ENCODE measurements around the gene PON2.

Gene PON2

DNA sequence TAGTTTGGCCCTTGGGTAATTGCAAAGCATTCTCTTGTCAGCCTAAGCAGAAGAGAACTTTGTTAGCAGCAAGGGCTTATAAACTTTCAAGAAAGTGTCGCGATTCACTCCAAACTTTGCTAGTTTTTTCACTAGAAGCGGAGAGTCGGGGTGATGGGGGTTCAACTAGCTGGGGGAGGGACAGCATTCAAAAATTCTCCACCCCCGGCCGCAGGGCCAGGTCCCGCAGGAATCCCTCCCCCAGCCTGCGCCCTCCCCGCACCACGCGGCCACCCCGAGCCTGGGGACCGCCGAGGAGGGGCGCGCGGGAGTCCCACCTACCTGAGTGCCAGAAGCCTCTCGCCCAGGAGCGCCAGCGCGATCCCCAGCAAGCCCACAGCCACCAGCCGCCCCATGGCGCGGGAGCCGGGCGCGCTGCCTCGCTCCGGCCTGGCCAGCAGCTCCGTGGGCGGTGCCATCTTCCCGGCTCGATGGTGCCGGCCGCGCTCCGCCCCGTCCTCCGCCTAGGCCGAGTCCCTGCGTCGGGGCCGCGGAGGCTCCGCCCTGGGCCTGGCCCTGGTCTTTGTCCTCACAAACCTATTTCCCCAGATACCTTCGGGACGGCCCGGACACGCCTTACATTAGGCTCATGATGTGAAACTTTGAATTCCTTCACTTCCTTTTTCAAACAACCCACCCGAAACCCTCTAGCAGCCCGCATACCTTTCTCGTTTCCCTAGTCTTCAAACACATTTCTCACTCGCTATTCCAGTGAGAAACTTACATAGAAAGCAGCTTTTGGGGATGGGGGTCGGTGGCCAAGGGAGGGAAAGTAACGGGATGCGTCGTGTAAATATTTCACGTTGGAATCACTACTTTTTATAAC lies at the start of gene PON2:
TSS of gene PON2 (minus strand) at position 472 of the 865 bp plus-strand sequence. CDS start at position 395, 77 bp downstream.
- peak; percentile 90 for DNase-seq (ENCODE audit: low read depth)

DNA sequence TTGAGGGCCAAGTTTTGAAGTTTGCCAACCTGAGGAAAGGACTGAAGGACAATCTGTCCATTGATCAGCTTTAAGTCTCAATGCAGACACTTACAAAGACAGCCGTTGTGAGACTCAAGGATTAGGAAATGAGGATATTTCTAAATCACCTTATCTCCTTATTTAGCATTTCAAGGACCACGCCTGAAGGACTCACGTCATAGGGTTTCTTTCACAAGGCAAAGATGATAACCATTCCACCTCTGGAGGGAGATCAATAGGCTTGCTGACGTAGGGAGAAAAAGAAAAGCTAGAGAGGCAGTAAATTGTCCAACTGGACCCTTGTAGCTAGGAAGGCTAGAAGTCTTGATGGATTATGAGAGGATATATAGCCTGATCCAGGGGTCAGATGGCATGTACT lies 47.6 kb upstream of the PON2 start:
- no peak overlapping the region for H3K9ac ChIP-seq (ENCODE audit: low read length)
- H3K36me3 ChIP-seq (ENCODE audit: control insufficient read depth, insufficient read depth, low read length, severe bottlenecking): no peaks in the 10 kb centered on the region
- no peaks in the 10 kb centered on the region for H3K9me3 ChIP-seq (ENCODE audit: control insufficient read depth, low read length)
- no peak for DNase-seq (ENCODE audit: low read depth)
- H3K4me1 ChIP-seq (ENCODE audit: control insufficient read depth, insufficient read depth, low read length): no peaks in the 10 kb centered on the region
- no peaks in the 10 kb centered on the region for H3K27me3 ChIP-seq (replicated peaks; ENCODE audit: control insufficient read depth, insufficient read depth, low read length)
- H3K4me3 ChIP-seq (ENCODE audit: low read length): no peak overlapping the region

More for the DNA sequence above, at the start of gene PON2:
- H3K4me1 ChIP-seq (ENCODE audit: control insufficient read depth, insufficient read depth, low read length): peaks cover 13% of the 10 kb centered on the region
- no peaks in the 10 kb centered on the region for H3K9me3 ChIP-seq (ENCODE audit: control insufficient read depth, low read length)
- H3K4me3 ChIP-seq (ENCODE audit: low read length): peak within 1 kb of the TSS; percentile 90
- no peaks in the 10 kb centered on the region for H3K36me3 ChIP-seq (ENCODE audit: control insufficient read depth, insufficient read depth, low read length, severe bottlenecking)
- no peaks in the 10 kb centered on the region for H3K27me3 ChIP-seq (replicated peaks; ENCODE audit: control insufficient read depth, insufficient read depth, low read length)
- peak within 1 kb of the TSS; percentile 92 for H3K9ac ChIP-seq (ENCODE audit: low read length)

DNA sequence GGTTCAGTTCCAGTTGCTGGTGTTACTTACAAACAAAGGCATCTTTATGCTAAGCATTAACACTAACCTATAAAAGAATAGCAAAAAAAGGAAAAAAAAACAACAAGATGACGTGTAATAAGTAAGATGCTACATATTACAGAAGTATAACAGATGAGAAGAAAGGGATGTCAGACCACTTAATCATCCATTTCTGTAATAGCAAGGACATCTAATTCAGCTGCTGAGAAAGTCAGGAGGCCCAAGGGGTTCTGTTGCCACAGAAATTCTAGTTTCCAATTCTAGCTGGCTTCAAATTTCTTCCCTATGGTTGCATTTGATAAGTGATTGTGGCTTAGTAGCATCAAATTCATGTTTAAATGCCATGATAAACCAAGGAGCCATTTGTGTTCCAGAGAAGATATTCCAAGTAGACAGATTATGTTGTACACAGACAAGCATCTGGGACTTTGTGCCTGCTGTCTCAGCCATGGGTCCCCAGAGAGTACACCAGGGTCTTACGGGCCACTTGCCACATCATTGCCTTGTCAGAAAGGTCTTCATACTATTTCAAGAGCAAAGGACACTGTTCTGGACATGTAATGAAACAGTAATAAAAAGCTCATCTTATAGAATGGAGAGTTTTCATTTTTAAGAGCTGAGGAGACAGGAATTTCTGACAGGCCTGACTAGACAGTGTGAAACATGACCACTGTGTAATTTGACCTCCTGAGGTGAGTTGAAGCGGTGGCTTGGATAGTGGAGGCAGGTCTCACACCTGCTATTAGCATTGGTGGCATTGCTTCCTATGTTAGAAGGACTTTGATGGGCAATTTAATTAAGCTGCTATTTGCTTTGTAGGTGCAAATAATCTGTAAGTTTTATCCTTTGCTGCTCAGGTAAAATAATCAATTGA lies 46.7 kb upstream of the PON2 start:
- Histone ChIP-seq H3K4me3 (ENCODE audit: low read length) (no peak overlapping the region), H3K36me3 (ENCODE audit: control insufficient read depth, insufficient read depth, low read length, severe bottlenecking) (no peaks in the 10 kb centered on the region), H3K9ac (ENCODE audit: low read length) (no peak overlapping the region), H3K9me3 (ENCODE audit: control insufficient read depth, low read length) (no peaks in the 10 kb centered on the region), H3K27me3 (replicated peaks; ENCODE audit: control insufficient read depth, insufficient read depth, low read length) (no peaks in the 10 kb centered on the region), H3K4me1 (ENCODE audit: control insufficient read depth, insufficient read depth, low read length) (no peaks in the 10 kb centered on the region)
- no peak for DNase-seq (ENCODE audit: low read depth)

DNA sequence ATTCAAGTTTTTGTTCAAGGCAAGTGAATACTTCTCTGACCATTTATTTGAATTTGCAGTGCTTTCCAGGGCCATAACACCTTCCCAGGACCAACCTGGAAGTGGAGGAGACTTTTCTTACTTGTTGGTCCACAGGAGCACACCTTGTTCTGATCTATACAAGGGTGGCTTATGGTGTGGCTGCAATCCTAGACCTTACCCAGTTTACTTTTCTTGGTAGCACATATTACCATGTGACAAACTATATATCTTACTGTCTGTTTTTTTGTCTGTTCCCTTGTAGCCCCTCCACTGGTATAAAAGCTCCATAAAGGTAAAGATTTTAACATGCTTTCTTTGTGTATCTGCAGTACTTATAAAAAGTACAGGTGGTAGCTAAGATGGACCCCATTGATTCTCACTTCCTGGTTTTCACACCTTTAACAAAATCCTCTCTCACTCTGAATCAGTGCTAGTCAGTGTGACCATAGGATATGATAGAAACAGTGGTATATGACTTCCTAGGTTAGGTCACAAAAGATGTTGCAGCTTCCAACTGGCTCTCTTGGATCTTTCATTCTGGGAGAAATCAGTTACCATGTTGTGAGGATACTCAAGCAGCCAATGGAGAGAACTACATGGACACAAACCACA lies 45.3 kb upstream of the PON2 start:
- H3K27me3 ChIP-seq (replicated peaks; ENCODE audit: control insufficient read depth, insufficient read depth, low read length): no peaks in the 10 kb centered on the region
- H3K4me1 ChIP-seq (ENCODE audit: control insufficient read depth, insufficient read depth, low read length): no peaks in the 10 kb centered on the region
- H3K36me3 ChIP-seq (ENCODE audit: control insufficient read depth, insufficient read depth, low read length, severe bottlenecking): no peaks in the 10 kb centered on the region
- H3K4me3 ChIP-seq (ENCODE audit: low read length): no peak overlapping the region
- H3K9me3 ChIP-seq (ENCODE audit: control insufficient read depth, low read length): no peaks in the 10 kb centered on the region
- DNase-seq (ENCODE audit: low read depth): no peak
- no peak overlapping the region for H3K9ac ChIP-seq (ENCODE audit: low read length)

DNA sequence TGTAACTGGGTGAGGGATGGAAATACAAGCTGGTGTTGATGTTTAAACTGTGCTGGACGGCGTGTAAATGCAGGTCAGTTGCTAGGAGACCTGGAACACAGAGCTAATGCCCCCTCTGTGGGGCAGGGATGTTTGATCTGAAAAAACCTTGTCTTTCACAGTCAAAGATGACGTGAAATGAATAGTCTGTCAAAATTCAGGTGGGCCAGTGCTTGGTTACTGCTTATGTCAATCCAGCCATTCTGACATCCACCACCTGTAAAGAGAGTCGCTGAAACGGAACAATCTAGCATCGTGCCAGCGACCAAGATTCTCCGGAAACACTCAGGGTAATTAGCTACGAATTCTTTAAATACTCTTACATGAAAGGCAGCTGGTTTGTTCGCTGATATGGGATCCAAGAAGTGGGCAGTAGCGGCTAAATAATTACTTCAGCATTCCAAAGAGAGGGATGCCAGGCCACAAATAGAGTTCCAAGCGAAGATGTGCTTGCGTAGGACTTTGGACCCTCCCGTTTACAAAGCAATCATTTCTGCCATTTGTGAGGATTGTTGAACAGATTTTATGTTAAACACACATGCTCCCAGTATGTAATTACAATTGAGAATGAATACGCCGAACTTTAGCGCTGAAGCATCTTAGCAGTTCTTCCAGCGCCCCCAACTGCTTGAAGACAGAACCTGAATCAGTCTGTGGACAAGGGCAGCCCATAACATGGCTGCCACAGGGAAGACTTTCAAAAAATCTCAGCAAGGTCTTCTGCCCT lies 43.6 kb upstream of the PON2 start:
- no peaks in the 10 kb centered on the region for H3K4me1 ChIP-seq (ENCODE audit: control insufficient read depth, insufficient read depth, low read length)
- no peak overlapping the region for H3K9ac ChIP-seq (ENCODE audit: low read length)
- DNase-seq (ENCODE audit: low read depth): peak; percentile 56
- H3K27me3 ChIP-seq (replicated peaks; ENCODE audit: control insufficient read depth, insufficient read depth, low read length): no peaks in the 10 kb centered on the region
- no peak overlapping the region for H3K4me3 ChIP-seq (ENCODE audit: low read length)
- H3K9me3 ChIP-seq (ENCODE audit: control insufficient read depth, low read length): no peaks in the 10 kb centered on the region
- H3K36me3 ChIP-seq (ENCODE audit: control insufficient read depth, insufficient read depth, low read length, severe bottlenecking): no peaks in the 10 kb centered on the region

DNA sequence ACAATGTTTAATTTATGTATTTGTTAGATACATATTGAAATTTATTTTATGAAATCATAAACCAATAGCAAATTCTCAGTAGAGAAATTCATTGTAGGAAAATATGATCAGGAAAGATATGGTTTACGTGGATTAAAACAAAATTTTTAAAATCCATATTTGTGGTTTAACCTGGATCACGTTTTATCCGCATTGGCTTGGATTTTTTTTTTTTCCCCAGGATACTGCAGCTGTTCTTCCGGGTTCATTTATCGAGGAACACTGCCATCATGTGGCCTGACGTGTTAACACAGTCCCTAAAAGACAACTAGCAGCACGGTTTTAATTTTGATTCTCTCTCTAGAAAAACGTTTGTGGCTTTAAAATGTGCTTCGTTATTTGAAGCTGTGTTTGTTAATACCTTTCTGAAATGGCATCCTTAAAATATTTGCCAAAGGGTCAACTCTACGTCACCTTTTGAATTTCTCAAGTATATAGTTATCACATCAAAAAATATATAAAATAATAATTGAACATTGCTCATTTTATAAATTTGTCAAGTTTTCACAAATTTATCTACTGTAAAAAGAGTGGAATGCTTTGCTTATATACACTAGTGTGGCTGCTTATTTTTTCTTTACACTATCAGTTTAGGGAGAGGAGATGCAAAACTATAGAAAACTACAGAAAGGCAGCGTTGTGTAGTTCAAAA lies 42.2 kb upstream of the PON2 start:
- no peak overlapping the region for H3K4me3 ChIP-seq (ENCODE audit: low read length)
- H3K4me1 ChIP-seq (ENCODE audit: control insufficient read depth, insufficient read depth, low read length): peaks cover 5% of the 10 kb centered on the region
- H3K36me3 ChIP-seq (ENCODE audit: control insufficient read depth, insufficient read depth, low read length, severe bottlenecking): no peaks in the 10 kb centered on the region
- H3K9ac ChIP-seq (ENCODE audit: low read length): peak overlapping the region; percentile 16
- H3K9me3 ChIP-seq (ENCODE audit: control insufficient read depth, low read length): no peaks in the 10 kb centered on the region
- peak; percentile 89 for DNase-seq (ENCODE audit: low read depth)
- H3K27me3 ChIP-seq (replicated peaks; ENCODE audit: control insufficient read depth, insufficient read depth, low read length): no peaks in the 10 kb centered on the region

DNA sequence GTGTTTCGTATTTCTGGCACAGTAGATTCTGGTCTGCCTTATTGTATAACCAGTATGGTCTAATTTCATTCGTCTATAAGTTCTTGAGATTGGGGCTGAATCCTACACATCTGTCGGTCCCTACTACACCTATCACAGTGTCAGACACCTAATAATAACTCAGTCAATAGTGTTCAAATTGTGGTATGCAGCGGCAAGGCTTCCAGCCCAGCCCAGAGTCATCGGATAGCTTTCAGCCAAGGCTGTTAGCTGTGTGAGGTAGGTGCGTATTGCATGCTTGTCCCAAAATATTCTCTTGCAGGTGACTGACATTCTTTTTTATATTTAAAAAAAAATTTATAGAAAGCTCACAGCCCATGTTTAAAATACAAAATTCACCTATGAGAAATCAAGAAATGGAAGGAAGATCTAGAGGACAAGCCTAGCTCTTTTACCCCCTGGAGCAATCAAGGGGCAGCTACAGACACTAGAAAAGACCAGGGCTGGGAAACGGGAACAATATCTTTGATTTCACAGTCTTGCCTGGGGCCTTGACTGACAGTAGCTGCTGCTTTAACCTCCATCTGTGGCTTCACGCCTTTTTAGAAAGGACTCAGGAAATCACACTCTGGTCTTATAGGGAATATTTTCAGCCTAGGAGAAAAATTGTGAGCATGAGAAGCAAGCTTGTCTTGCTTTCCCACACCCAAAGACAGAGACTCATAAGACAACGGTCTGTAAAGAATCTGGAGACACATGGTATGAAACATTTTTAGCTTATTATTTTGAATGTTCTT lies 41.4 kb upstream of the PON2 start:
- Histone ChIP-seq H3K9me3 (ENCODE audit: control insufficient read depth, low read length) (no peaks in the 10 kb centered on the region), H3K27me3 (replicated peaks; ENCODE audit: control insufficient read depth, insufficient read depth, low read length) (no peaks in the 10 kb centered on the region), H3K9ac (ENCODE audit: low read length) (peak overlapping the region; percentile 16), H3K36me3 (ENCODE audit: control insufficient read depth, insufficient read depth, low read length, severe bottlenecking) (no peaks in the 10 kb centered on the region), H3K4me3 (ENCODE audit: low read length) (no peak overlapping the region), H3K4me1 (ENCODE audit: control insufficient read depth, insufficient read depth, low read length) (peaks cover 5% of the 10 kb centered on the region)
- DNase-seq (ENCODE audit: low read depth): no peak

DNA sequence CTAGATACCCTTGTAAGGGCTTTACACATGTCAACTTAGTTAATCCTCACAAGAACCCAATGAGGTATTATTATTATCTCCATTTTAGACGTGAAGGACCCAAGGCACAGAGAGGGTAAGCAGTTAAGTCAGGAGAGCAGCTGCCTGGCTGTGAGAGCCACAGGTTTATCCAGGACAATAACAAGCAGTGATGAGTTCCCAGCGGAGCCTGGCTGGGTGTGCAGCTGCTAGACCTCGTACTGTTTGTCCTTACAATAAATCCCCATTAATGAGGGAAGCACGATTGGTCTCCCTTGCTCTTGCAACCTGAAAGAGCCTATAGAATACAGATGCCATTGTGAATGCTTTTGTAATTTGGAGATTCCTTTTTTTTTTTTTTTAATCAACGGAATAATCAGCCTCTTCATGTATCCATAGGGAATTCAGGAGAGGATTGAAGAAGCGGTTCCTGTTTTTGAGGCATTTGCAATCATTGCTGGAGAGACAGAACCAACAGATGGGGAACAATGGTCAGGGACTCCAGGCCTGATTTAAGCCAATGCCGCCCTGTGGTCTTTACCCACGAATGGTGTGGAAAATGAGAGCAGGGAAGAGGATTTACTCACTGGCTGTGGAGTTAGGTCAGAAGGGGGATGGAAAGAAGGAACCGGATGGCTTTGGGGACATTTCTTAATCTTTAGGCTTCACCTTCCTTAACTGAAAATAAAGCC lies 38.6 kb upstream of the PON2 start:
- no peaks in the 10 kb centered on the region for H3K27me3 ChIP-seq (replicated peaks; ENCODE audit: control insufficient read depth, insufficient read depth, low read length)
- no peak overlapping the region for H3K9ac ChIP-seq (ENCODE audit: low read length)
- no peaks in the 10 kb centered on the region for H3K9me3 ChIP-seq (ENCODE audit: control insufficient read depth, low read length)
- no peak overlapping the region for H3K4me3 ChIP-seq (ENCODE audit: low read length)
- no peaks in the 10 kb centered on the region for H3K36me3 ChIP-seq (ENCODE audit: control insufficient read depth, insufficient read depth, low read length, severe bottlenecking)
- peaks cover 5% of the 10 kb centered on the region for H3K4me1 ChIP-seq (ENCODE audit: control insufficient read depth, insufficient read depth, low read length)
- DNase-seq (ENCODE audit: low read depth): no peak

DNA sequence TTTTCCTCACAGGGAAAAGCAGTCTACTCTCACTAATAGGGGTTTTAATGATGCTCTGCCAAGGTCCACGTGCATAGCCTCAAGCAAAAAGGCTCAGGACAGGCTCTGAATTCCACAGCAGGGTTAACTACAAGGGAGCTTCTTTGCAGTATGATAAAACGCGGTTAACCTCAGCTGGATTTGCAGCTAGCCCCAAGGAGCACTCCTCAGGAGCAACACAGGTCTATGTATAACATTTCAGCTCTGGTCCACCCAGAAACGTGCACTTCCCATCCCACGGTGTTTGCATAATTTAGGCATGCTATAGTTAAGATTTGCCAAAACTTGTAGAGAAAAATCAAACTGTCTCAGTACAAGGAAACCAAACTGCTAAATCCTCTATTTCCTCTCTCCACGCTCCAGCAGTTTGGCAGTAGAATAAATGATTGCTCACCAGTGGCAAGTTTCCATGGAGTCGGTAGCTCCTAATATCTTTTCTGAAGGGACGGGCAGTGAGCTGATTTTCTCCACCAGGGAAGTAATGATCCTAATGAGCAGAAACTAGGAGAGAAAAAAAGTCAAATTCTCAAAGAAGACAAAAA lies 37.8 kb upstream of the PON2 start:
- Histone ChIP-seq H3K36me3 (ENCODE audit: control insufficient read depth, insufficient read depth, low read length, severe bottlenecking) (no peaks in the 10 kb centered on the region), H3K9ac (ENCODE audit: low read length) (no peak overlapping the region), H3K27me3 (replicated peaks; ENCODE audit: control insufficient read depth, insufficient read depth, low read length) (no peaks in the 10 kb centered on the region), H3K4me1 (ENCODE audit: control insufficient read depth, insufficient read depth, low read length) (peaks cover 5% of the 10 kb centered on the region), H3K4me3 (ENCODE audit: low read length) (no peak overlapping the region), H3K9me3 (ENCODE audit: control insufficient read depth, low read length) (no peaks in the 10 kb centered on the region)
- peak; percentile 41 for DNase-seq (ENCODE audit: low read depth)
